Measurements from ENCODE around the gene WDR70. TPM values are rescaled to one million over a fixed set of nuclear protein-coding genes. Genes with fewer than 3 reads are reported as not detected.

WDR70 gene
- total and polyA plus RNA-seq, 7 donors = 8.4 to 36.4 (median 25.5) TPM

GRCh38 chr5:37756248-37756647 lies 377.1 kb downstream of the WDR70 start:
- Histone ChIP-seq H3K27ac (no peak overlapping the region), H3K36me3 (peaks cover 0 to 8% (median 0%) of the 10 kb centered on the region in 4 donors), H3K9me3 (peaks cover 0 to 2% (median 0%) of the 10 kb centered on the region in 4 donors), H3K4me1 (no peaks in the 10 kb centered on the region), H3K4me3 (no peak overlapping the region), H3K27me3 (no peaks in the 10 kb centered on the region)
- TF ChIP-seq POLR2AphosphoS5 (IDR thresholded peaks at IDR 0.05) (no peak), EP300 (IDR thresholded peaks at IDR 0.05) (no peak)
- DNase-seq = no peak
- intact Hi-C loops (cut with DNase I) = no loop called here

- no peaks in the 10 kb centered on the region for H3K27me3 ChIP-seq
- no peaks in the 10 kb centered on the region for H3K4me1 ChIP-seq
- intact Hi-C loops (cut with DNase I) = no loop called here
- WGBS, 2 donors = 95 to 96% methylated on average over 4 of the region's 4 CpGs
- no peak overlapping the region for H3K27ac ChIP-seq
- H3K9me3 ChIP-seq = peaks cover 0 to 2% (median 0%) of the 10 kb centered on the region in 4 donors
- no peak for DNase-seq
- TF ChIP-seq POLR2A (IDR thresholded peaks at IDR 0.05) (no peak), CTCF (IDR thresholded peaks at IDR 0.05) (no peak), POLR2AphosphoS5 (IDR thresholded peaks at IDR 0.05) (no peak), EP300 (IDR thresholded peaks at IDR 0.05) (no peak)
- no peak overlapping the region for H3K4me3 ChIP-seq
- H3K36me3 ChIP-seq = peaks cover 0 to 8% (median 0%) of the 10 kb centered on the region in 4 donors
Measured at GRCh38 chr5:37757980-37758582, 379.0 kb downstream of the WDR70 start.

- intact Hi-C loops (cut with DNase I) = no loop called here
- no peak overlapping the region for H3K27ac ChIP-seq
- no peaks in the 10 kb centered on the region for H3K9me3 ChIP-seq
- H3K27me3 ChIP-seq = no peaks in the 10 kb centered on the region
- DNase-seq = no peak
- no peaks in the 10 kb centered on the region for H3K36me3 ChIP-seq
- peaks cover 0 to 29% (median 22%) of the 10 kb centered on the region in 4 donors for H3K4me1 ChIP-seq
- no peak overlapping the region for H3K4me3 ChIP-seq
- 75 to 84% methylated on average over 3 of the region's 3 CpGs for WGBS, 2 donors
- no peak for TF ChIP-seq CTCF (IDR thresholded peaks at IDR 0.05)
- TF ChIP-seq POLR2AphosphoS5 (IDR thresholded peaks at IDR 0.05) = no peak
- no peak for TF ChIP-seq POLR2A (IDR thresholded peaks at IDR 0.05)
- TF ChIP-seq EP300 (IDR thresholded peaks at IDR 0.05) = no peak
Measured at GRCh38 chr5:37767251-37767650, 388.1 kb downstream of the WDR70 start.

GRCh38 chr5:37767961-37768360 lies 388.8 kb downstream of the WDR70 start:
- H3K4me3 ChIP-seq = no peak overlapping the region
- no peaks in the 10 kb centered on the region for H3K36me3 ChIP-seq
- 83 to 90% methylated on average over 4 of the region's 4 CpGs for WGBS, 2 donors
- intact Hi-C loops (cut with DNase I) = no loop called here
- no peak for DNase-seq
- peaks cover 0 to 32% (median 24%) of the 10 kb centered on the region in 4 donors for H3K4me1 ChIP-seq
- TF ChIP-seq EP300 (IDR thresholded peaks at IDR 0.05) (no peak), CTCF (IDR thresholded peaks at IDR 0.05) (no peak), POLR2A (IDR thresholded peaks at IDR 0.05) (no peak), POLR2AphosphoS5 (IDR thresholded peaks at IDR 0.05) (no peak)
- no peak overlapping the region for H3K27ac ChIP-seq
- H3K9me3 ChIP-seq = no peaks in the 10 kb centered on the region
- no peaks in the 10 kb centered on the region for H3K27me3 ChIP-seq

DNA sequence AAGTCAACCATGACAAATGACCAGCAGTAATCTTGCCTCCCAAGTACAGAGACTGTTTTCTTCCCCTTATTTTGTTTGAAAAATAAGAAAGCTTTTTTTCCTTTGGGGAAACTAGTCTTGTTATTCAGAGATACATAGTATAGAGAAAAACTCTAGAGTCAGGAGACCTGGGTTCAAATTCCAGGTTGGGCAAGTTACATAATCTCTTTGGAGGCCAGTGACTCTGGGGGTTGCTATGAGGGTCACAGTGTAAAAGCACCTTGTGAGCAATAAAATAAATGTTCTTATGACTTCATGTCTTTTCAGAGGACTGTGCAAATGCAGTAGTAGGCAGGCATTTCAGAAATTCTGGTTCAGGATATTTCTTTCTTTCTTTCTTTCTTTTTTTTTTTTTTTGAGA lies 389.3 kb downstream of the WDR70 start:
- Histone ChIP-seq H3K27me3 (no peaks in the 10 kb centered on the region), H3K4me1 (peaks cover 0 to 32% (median 24%) of the 10 kb centered on the region in 4 donors), H3K9me3 (no peaks in the 10 kb centered on the region), H3K36me3 (no peaks in the 10 kb centered on the region), H3K4me3 (no peak overlapping the region), H3K27ac (no peak overlapping the region)
- TF ChIP-seq CTCF (IDR thresholded peaks at IDR 0.05) (no peak), EP300 (IDR thresholded peaks at IDR 0.05) (no peak), POLR2A (IDR thresholded peaks at IDR 0.05) (no peak), POLR2AphosphoS5 (IDR thresholded peaks at IDR 0.05) (no peak)
- no peak for DNase-seq
- intact Hi-C loops (cut with DNase I) = no loop called here

Data from sigmoid colon (tissue), 7 donors.